Ovary (tissue), 3 donors: ENCODE results near the gene FGFBP2.

Source experiments
- CTCF ChIP-seq, 3 donors: fragments of 450-650 bp in 2 of 3; fragments of 200-600 bp in 1 of 3; IDR thresholded peaks; one replicate each; pipeline versions ENCODE4 v1.5.1 to v1.8.0; 2016 to 2022; ENCODE audit warnings: antibody characterized with exemption in 3 of 3, mild to moderate bottlenecking in 1 of 3
- POLR2A ChIP-seq: fragments of 450-650 bp; IDR thresholded peaks from one replicate; pipeline ENCODE4 v1.6.1; 2017; ENCODE audit warnings: antibody characterized with exemption, mild to moderate bottlenecking, moderate library complexity
- donor health status: DM: no; HTN: no; CAD: no.

GRCh38 chr4:15995826-15996225 lies 32.9 kb upstream of the FGFBP2 start:
- TF ChIP-seq CTCF (IDR thresholded peaks at IDR 0.05), result no peak
- TF ChIP-seq POLR2A, result no peak
